GM18505 (cell line): ENCODE results near the gene SP6.

Experiments
- ATAC-seq: cut with Tn5 transposase; IDR thresholded peaks from one replicate; pipeline ENCODE4 v1.9.1; 2021; ENCODE audit not compliant: unreplicated experiment
- POLR2A ChIP-seq: IDR thresholded peaks from 4 replicates; pipeline ENCODE4 v1.6.1; 2011; ENCODE audit warnings: borderline replicate concordance; ENCODE audit not compliant: insufficient read depth, insufficient read length; ENCODE audit errors: extremely low read depth

SP6 gene

DNA sequence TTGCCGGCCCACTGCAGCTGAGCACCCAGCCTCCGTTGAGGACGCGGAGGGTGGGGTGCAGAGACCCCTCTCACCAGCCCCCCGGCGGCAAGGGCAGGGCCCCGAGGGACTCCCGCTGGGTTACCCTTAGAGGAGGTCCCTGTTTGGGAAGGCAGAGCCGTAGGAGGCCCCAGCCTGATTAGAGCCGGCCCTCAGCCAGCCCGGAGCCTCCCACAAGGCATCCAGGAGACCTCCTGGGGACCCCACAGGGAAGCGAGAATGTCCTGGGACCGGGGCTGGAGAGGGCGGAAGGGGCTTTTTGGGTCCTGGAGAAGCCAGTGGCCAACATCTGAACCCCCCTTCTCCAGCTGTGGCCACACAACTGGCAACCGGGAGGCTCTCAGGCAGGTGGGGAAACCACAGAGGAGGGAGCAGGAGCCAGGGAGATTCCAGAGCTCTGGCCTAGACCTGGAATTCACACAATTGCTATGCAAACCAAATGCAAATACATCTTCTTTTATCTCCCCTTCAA lies 21.7 kb upstream of the SP6 start:
- no peak for TF ChIP-seq POLR2A
- ATAC-seq: no peak

DNA sequence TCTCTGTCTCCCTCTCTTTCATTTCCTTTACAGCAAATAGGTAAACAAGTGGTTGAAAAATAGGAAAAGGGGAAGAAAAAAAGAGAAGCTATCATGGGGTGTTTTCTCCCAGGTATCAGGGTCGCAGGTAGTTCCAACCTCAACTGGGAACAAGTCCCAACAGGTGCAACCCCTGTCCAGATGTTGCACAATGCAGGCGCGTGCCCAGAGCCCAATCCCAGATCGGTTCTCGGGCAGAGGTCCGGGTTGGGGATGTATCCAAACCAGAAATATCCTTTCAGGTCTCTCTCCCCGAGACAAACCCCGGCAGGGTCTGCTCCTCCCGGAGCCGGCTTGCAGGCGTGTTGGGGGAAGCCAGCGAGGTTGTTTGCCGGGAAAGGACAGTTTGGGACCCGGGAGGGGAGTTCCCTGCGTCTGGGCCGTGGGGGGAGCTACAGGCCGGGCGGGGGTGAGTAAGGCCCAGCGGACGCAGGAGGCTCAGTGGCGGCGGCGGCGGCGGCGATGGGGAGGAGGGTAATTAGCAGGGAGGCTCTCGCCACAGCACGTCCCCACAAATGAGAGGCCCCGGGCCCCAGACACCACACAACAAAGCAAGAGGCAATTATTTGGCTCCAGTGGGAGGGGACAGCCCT lies 21.2 kb upstream of the SP6 start:
- ATAC-seq: no peak
- no peak for TF ChIP-seq POLR2A

DNA sequence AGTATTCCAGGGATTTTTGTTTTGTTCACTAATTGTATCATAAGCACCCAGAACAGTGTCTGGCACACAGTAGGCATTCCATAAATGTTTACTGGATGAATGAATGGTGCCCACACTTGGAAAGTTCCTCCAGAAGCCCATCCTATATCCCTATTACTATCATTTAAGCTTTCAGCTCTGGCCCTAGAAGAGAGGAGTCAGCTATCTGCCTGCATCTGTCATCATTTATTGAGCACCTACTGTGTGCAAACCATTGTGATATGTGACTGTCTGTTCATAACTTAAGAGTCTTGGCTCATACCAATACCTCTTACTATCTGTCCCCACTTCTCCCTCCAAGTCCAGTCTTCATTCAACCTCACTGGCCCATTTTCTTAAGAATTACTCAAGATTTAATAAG lies 20.1 kb upstream of the SP6 start:
- no peak for TF ChIP-seq POLR2A
- ATAC-seq: no peak

GRCh38 chr17:47870056-47870455 lies 19.1 kb upstream of the SP6 start:
- ATAC-seq: no peak
- TF ChIP-seq POLR2A: no peak

- no peak for TF ChIP-seq POLR2A
- no peak for ATAC-seq
These were observed 18.2 kb upstream of the SP6 start for GRCh38 chr17:47869114-47869513.

DNA sequence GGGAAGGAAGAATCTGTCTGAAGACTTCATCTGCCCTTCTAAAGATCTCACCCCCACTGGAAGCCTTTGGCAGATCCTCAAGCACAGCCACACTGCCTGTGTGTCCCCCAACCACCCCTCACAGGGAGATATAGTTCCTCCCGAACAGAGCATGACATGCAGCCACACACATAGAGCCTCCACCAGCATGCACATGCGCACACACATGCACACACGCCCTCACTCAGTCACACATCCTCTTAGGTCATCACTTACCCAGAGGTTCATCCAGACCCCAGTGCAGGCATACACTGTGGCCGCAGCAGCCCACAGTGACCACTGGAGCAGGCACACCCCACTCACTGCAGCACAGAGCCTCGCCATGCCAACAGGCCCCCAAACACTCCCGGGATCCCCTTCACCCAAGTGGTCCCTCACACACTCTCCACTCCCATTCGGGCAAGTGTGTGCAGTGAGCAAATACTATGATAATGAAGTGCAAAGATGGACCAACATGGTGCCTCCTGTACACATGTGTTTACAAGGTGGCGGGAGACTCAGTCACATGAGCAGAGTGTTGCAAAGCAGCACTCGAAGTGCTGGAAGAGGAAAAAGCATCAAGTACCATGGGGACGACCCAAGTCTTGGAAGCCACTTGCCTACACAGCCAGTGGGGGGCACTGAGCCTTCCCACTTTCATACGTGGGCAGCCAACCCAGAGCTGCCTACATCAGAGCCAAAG lies 17.0 kb upstream of the SP6 start:
- no peak for TF ChIP-seq POLR2A

DNA sequence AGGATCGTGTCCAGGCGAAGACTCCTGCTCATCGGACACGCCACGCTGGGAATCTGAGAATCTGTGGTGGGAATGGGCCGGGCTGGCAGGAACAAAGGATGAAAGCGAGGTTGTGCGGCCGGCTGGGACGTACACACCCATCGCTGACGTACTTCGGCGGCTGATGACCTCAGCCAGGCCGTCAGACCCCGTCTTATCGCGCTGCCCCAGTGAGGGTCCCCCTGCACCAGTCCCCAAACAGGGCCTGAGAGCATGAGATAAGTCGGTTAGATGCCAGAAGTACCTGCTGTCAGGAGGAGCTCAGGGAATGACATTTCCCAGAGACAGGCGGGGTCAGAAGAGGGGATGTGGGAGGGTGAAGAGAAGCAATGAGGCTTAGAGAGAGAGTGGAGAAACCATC lies 16.0 kb upstream of the SP6 start:
- TF ChIP-seq POLR2A: no peak
- ATAC-seq: no peak

More for the DNA sequence above, 17.0 kb upstream of the SP6 start:
- ATAC-seq: no peak

GRCh38 chr17:47864791-47865216 lies 13.8 kb upstream of the SP6 start:
- TF ChIP-seq POLR2A: no peak
- no peak for ATAC-seq

DNA sequence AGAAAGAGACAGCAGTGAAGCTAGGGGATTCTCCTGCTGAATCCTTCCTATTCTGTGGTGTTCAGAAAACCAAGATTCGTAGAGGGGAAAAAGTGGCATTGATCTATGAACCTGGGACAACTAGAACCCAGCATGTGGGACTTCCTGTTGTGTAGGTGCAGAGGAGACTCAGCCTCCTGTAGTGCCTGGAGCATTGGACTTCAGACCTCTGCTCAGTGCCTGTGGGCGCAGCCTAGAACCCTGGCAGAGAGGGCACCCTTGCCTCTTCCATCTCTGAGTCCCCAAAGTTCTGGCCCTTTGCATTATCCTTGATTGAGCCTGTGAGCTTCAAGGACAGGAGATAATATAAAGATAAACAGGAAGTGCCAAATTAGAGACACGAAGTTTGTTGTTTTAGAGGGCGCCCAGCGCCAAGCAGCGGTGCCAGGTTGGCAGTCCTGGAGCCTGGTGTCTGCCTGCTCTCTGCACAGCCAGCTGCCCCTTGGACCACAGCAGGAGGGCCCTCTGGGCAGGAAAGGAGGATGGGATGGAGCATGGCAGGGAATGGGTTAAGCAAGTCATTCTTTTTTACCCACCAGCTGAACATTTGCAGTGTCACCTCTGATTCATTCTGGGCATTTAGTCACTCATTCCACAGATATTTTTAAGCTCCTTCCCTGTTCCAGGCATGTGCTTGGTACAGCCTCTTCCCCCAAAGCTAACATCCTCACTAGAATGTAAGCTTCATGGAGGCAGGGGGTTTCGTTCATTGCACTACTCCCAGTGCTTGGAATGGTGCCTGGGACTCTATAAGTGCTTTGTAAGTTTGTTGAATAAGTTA lies 11.9 kb upstream of the SP6 start:
- TF ChIP-seq POLR2A: no peak
- no peak for ATAC-seq

DNA sequence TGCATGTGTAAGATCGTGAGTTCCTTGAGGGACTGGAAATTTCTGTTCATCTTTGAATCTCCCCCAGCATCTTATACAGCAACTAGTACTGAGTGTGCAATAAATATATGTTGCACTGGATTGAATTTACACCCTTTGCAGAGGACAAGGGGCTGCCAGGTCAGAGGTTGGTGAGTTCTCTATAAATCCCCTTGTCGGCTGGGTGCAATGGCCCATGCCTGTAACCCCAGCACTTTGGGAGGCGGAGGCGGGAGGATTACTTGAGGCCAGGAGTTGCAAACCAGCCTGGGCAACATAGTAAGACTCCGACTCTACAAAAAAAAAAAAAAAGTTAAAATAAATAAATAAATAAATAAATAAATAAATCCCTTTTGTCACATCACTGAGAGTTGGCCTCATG lies 9.4 kb upstream of the SP6 start:
- TF ChIP-seq POLR2A: no peak
- ATAC-seq: no peak

DNA sequence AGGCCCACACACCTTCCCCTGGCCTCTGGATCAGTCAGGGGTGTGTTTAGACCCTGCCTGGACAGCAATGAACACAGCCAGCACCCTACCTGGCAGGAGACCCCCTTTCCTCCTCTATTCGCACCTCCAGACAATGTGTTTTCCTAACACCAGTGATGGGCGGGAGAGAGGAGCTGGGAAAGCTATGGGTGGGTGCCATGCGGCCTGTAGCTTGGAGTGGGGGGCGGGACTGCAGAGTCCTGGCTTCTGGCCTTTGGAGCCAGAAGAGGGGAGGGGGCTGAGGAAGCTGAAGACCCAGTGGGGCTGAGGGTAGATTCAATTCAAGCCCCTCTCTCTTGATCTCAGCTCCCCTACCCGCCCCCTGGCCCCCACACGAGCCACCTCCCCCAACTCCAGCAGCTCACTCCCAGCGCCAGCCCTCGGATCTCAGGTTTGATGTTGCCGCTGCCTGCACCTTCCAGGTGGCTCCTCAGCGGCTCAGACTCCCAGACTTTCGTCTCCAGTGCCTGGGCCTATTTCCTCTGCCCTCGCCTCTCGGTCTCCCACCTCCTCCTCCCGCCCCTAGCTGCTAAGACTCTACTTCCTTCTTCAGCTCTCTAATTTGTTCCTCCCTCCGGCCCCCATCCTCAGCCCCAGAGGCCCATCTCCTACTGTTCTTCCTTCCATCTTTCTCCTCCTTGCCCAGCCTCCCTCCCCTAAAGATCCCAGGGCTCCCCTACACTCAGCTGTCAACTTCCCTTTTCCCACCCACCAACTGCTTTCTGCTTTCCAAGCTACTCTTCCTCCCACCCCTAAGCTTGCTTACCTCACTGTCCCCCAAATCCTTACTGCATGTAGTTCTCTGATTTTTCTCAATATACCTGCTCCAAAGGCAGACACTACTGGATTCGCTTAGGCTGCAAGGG lies 6.8 kb upstream of the SP6 start:
- no peak for TF ChIP-seq POLR2A
- no peak for ATAC-seq

GRCh38 chr17:47856830-47857229 lies 5.9 kb upstream of the SP6 start:
- TF ChIP-seq POLR2A: no peak
- no peak for ATAC-seq

GRCh38 chr17:47855737-47856136 lies 4.8 kb upstream of the SP6 start:
- TF ChIP-seq POLR2A: no peak
- no peak for ATAC-seq

GRCh38 chr17:47853616-47854015 lies 2.7 kb upstream of the SP6 start:
- no peak for TF ChIP-seq POLR2A

More at GRCh38 chr17:47853616-47854015, 2.7 kb upstream of the SP6 start:
- ATAC-seq: no peak
